ENCODE data around the gene SIAH1. TPM values are rescaled to one million over a fixed set of nuclear protein-coding genes. Genes with fewer than 3 reads are reported as not detected.

SIAH1 gene
- total and polyA plus RNA-seq, 2 donors (not counting 1 experiment from before 2014, with no cell fraction given) = 21.4 to 59.1 TPM

GRCh38 chr16:48353565-48354163 is 31.5 kb downstream of the SIAH1 start:
- no peak overlapping the region for H3K4me2 ChIP-seq (ENCODE audit: extremely low read depth, insufficient read depth, low read length)
- H2AFZ ChIP-seq (ENCODE audit: low read length) = no peak overlapping the region
- peaks cover 9% of the 10 kb centered on the region for H3K79me2 ChIP-seq (ENCODE audit: control insufficient read depth, insufficient read depth, low read length)
- H4K20me1 ChIP-seq (ENCODE audit: control insufficient read depth, extremely low read depth, insufficient read depth, low read length) = no peaks in the 10 kb centered on the region
- peaks cover 12% of the 10 kb centered on the region for H3K36me3 ChIP-seq (ENCODE audit: control insufficient read depth, insufficient read depth, low read length)
- H3K27me3 ChIP-seq (ENCODE audit: control insufficient read depth, insufficient read depth, low read length) = no peaks in the 10 kb centered on the region
- H3K9me3 ChIP-seq (ENCODE audit: control insufficient read depth, insufficient read depth, low read depth, low read length) = no peaks in the 10 kb centered on the region
- TF ChIP-seq CTCF (conservative IDR thresholded peaks at IDR 0.05 in 1 of 2, IDR thresholded peaks at IDR 0.05 in 1 of 2; ENCODE audit: low read depth in 1 of 2, low read length in 2 of 2) = peak; percentile 90 to 97
- TF ChIP-seq EZH2 (IDR thresholded peaks at IDR 0.05; ENCODE audit: low read length, missing control alignments) = no peak
- no peak overlapping the region for H3K4me3 ChIP-seq (replicated peaks in 1 of 4; ENCODE audit: control extremely low read depth in 1 of 4, insufficient read depth in 1 of 4, low read depth in 3 of 4, low read length in 4 of 4)
- no peaks in the 10 kb centered on the region for H3K4me1 ChIP-seq (ENCODE audit: control insufficient read depth, extremely low read depth, insufficient read depth, low read length)
- DNase-seq (ENCODE audit: low read depth in 2 of 2) = peak; percentile 60 to 85
- no peak overlapping the region for H3K27ac ChIP-seq (ENCODE audit: insufficient read depth, low read length)
- H3K9ac ChIP-seq (ENCODE audit: insufficient read depth, low read length) = no peak overlapping the region

GRCh38 chr16:48352648-48353390 is 32.4 kb downstream of the SIAH1 start:
- Histone ChIP-seq H2AFZ (ENCODE audit: low read length) (no peak overlapping the region), H3K36me3 (ENCODE audit: control insufficient read depth, insufficient read depth, low read length) (peaks cover 14% of the 10 kb centered on the region), H3K4me1 (ENCODE audit: control insufficient read depth, extremely low read depth, insufficient read depth, low read length) (no peaks in the 10 kb centered on the region), H3K4me3 (replicated peaks in 1 of 4; ENCODE audit: control extremely low read depth in 1 of 4, insufficient read depth in 1 of 4, low read depth in 3 of 4, low read length in 4 of 4) (no peak overlapping the region), H3K9me3 (ENCODE audit: control insufficient read depth, insufficient read depth, low read depth, low read length) (no peaks in the 10 kb centered on the region), H4K20me1 (ENCODE audit: control insufficient read depth, extremely low read depth, insufficient read depth, low read length) (no peaks in the 10 kb centered on the region), H3K79me2 (ENCODE audit: control insufficient read depth, insufficient read depth, low read length) (peaks cover 3% of the 10 kb centered on the region), H3K4me2 (ENCODE audit: extremely low read depth, insufficient read depth, low read length) (no peak overlapping the region), H3K27me3 (ENCODE audit: control insufficient read depth, insufficient read depth, low read length) (no peaks in the 10 kb centered on the region), H3K9ac (ENCODE audit: insufficient read depth, low read length) (no peak overlapping the region), H3K27ac (ENCODE audit: insufficient read depth, low read length) (no peak overlapping the region)
- TF ChIP-seq CTCF (conservative IDR thresholded peaks at IDR 0.05 in 1 of 2, IDR thresholded peaks at IDR 0.05 in 1 of 2; ENCODE audit: low read depth in 1 of 2, low read length in 2 of 2) = no peak
- TF ChIP-seq EZH2 (IDR thresholded peaks at IDR 0.05; ENCODE audit: low read length, missing control alignments) = no peak
- DNase-seq (ENCODE audit: low read depth in 2 of 2) = no peak

GRCh38 chr16:48350736-48351135 is 34.5 kb downstream of the SIAH1 start:
- H3K9me3 ChIP-seq (ENCODE audit: control insufficient read depth, insufficient read depth, low read depth, low read length) = no peaks in the 10 kb centered on the region
- H3K4me3 ChIP-seq (replicated peaks in 1 of 4; ENCODE audit: control extremely low read depth in 1 of 4, insufficient read depth in 1 of 4, low read depth in 3 of 4, low read length in 4 of 4) = no peak overlapping the region
- no peaks in the 10 kb centered on the region for H4K20me1 ChIP-seq (ENCODE audit: control insufficient read depth, extremely low read depth, insufficient read depth, low read length)
- H2AFZ ChIP-seq (ENCODE audit: low read length) = no peak overlapping the region
- no peak overlapping the region for H3K9ac ChIP-seq (ENCODE audit: insufficient read depth, low read length)
- H3K4me1 ChIP-seq (ENCODE audit: control insufficient read depth, extremely low read depth, insufficient read depth, low read length) = no peaks in the 10 kb centered on the region
- H3K79me2 ChIP-seq (ENCODE audit: control insufficient read depth, insufficient read depth, low read length) = no peaks in the 10 kb centered on the region
- no peak for TF ChIP-seq CTCF (conservative IDR thresholded peaks at IDR 0.05 in 1 of 2, IDR thresholded peaks at IDR 0.05 in 1 of 2; ENCODE audit: low read depth in 1 of 2, low read length in 2 of 2)
- TF ChIP-seq EZH2 (IDR thresholded peaks at IDR 0.05; ENCODE audit: low read length, missing control alignments) = no peak
- H3K4me2 ChIP-seq (ENCODE audit: extremely low read depth, insufficient read depth, low read length) = no peak overlapping the region
- no peak for DNase-seq (ENCODE audit: low read depth in 2 of 2)
- no peaks in the 10 kb centered on the region for H3K27me3 ChIP-seq (ENCODE audit: control insufficient read depth, insufficient read depth, low read length)
- H3K27ac ChIP-seq (ENCODE audit: insufficient read depth, low read length) = no peak overlapping the region
- peaks cover 15% of the 10 kb centered on the region for H3K36me3 ChIP-seq (ENCODE audit: control insufficient read depth, insufficient read depth, low read length)

All from fibroblast of lung (primary cell).